ENCODE data around the gene CD81.

- TF ChIP-seq CTCF (IDR thresholded peaks at IDR 0.05) (no peak), POLR2A (IDR thresholded peaks at IDR 0.05) (no peak), POLR2AphosphoS5 (IDR thresholded peaks at IDR 0.05) (no peak), EP300 (IDR thresholded peaks at IDR 0.05) (no peak)
Observed at GRCh38 chr11:2391181-2391975, 14.3 kb downstream of the CD81 start.

Measured in upper lobe of left lung (tissue), 4 donors.